Endothelial cell of umbilical vein (primary cell): Measurements from ENCODE around the gene C19orf44. TPM values are rescaled to one million over a fixed set of nuclear protein-coding genes. Genes with fewer than 3 reads are reported as not detected.

Experiments used
- BruUV-seq: library from RNA; stranded (reverse); fragments of 400-500 nt; replicated peaks from 2 replicates; lab custom pipeline; 2021; lab: Mats Ljungman, UMichigan
- CTCF ChIA-PET: fragments of 300-600, 350-600 bp; sonication (Branson Sonifier 250); formaldehyde crosslinking; loops from one replicate; lab custom pipeline; 2021; ENCODE audit warnings: antibody characterized with exemption, inconsistent platforms; lab: Charles Lee
- POLR2A ChIA-PET: fragments of 300-600, 350-600 bp; sonication (Branson Sonifier 250); formaldehyde crosslinking; loops from one replicate; lab custom pipeline; 2021; ENCODE audit warnings: antibody characterized with exemption, inconsistent platforms; lab: Charles Lee
- DNase-seq: peaks from one replicate; pipeline ENCODE4 v3.0.0-alpha.2; 2011; ENCODE audit warnings: low read depth, low spot score
- FAIRE-seq: peaks from 2 replicates; lab custom pipeline; 2011; peaks lifted over from hg19 to GRCh38; lab: Jason Lieb, UNC
- H2AFZ ChIP-seq: 2 replicates; pipeline ENCODE4 v1.6.0; 2012; ENCODE audit warnings: low read depth, low read length, control low read depth, inconsistent platforms
- H3K27ac ChIP-seq: 2 replicates; pipeline ENCODE4 v1.5.1; 2011; ENCODE audit warnings: low read depth, mild to moderate bottlenecking, control low read depth, low read length, moderate library complexity; ENCODE audit not compliant: insufficient read depth
- H3K27me3 ChIP-seq, 2 experiments: 2 replicates each; pipeline versions ENCODE4 v1.6.0 to v1.6.1; 2011; ENCODE audit warnings: low read length in 2 of 2, mixed read lengths in 1 of 2; ENCODE audit not compliant: control insufficient read depth in 2 of 2, insufficient read depth in 2 of 2
- H3K36me3 ChIP-seq, 2 experiments: 2 replicates in 1 of 2; 3 replicates in 1 of 2; pipeline ENCODE4 v1.5.1; 2011; ENCODE audit warnings: low read length in 2 of 2, mild to moderate bottlenecking in 1 of 2, moderate library complexity in 1 of 2; ENCODE audit not compliant: control insufficient read depth in 2 of 2, insufficient read depth in 2 of 2; ENCODE audit errors: extremely low read depth in 1 of 2
- H3K4me1 ChIP-seq: 3 replicates; pipeline ENCODE4 v1.5.1; 2011; ENCODE audit warnings: mild to moderate bottlenecking, low read length; ENCODE audit not compliant: control insufficient read depth, insufficient read depth; ENCODE audit errors: extremely low read depth
- H3K4me2 ChIP-seq: 2 replicates; pipeline ENCODE4 v1.6.1; 2011; ENCODE audit warnings: low read length, control low read depth, mixed read lengths; ENCODE audit not compliant: insufficient read depth
- H3K4me3 ChIP-seq, 3 experiments: fragments of 200-600 bp in 1 of 3; sonication (generic), shearing (Covaris generic) in 1 of 3; replicated peaks in 1 of 3; 2 replicates each; pipeline ENCODE4 v1.5.1; 2011 to 2016; ENCODE audit warnings: control low read depth in 3 of 3, low read length in 3 of 3, mild to moderate bottlenecking in 2 of 3, inconsistent platforms in 1 of 3, low read depth in 1 of 3, moderate library complexity in 1 of 3; ENCODE audit not compliant: insufficient read depth in 1 of 3
- H3K79me2 ChIP-seq: 2 replicates; pipeline ENCODE4 v1.6.0; 2012; ENCODE audit warnings: low read length, inconsistent platforms; ENCODE audit not compliant: control insufficient read depth, insufficient read depth
- H3K9ac ChIP-seq: replicated peaks from 2 replicates; pipeline ENCODE3; 2011; ENCODE audit warnings: low read length, control low read depth; ENCODE audit not compliant: insufficient read depth; ENCODE audit errors: extremely low read depth
- H3K9me1 ChIP-seq: replicated peaks from 3 replicates; pipeline ENCODE4 v1.6.0; 2011; ENCODE audit warnings: mild to moderate bottlenecking, low read length; ENCODE audit not compliant: control insufficient read depth, insufficient read depth; ENCODE audit errors: extremely low read depth
- H3K9me3 ChIP-seq: replicated peaks from 2 replicates; pipeline ENCODE4 v1.5.1; 2012; ENCODE audit warnings: low read length, inconsistent platforms; ENCODE audit not compliant: control insufficient read depth, insufficient read depth
- H4K20me1 ChIP-seq: replicated peaks from 2 replicates; pipeline ENCODE3; 2011; ENCODE audit warnings: mild to moderate bottlenecking, low read length; ENCODE audit not compliant: control insufficient read depth, insufficient read depth; ENCODE audit errors: extremely low read depth
- EZH2 ChIP-seq: IDR thresholded peaks from 2 replicates; pipeline ENCODE4 v1.6.1; 2012; ENCODE audit warnings: borderline replicate concordance, low read depth, mild to moderate bottlenecking, moderate library complexity, low read length, inconsistent platforms; ENCODE audit not compliant: severe bottlenecking
- FOS ChIP-seq: IDR thresholded peaks from 2 replicates; pipeline ENCODE4 v1.6.1; 2011; ENCODE audit warnings: mild to moderate bottlenecking, low read length, moderate library complexity, borderline replicate concordance; ENCODE audit not compliant: insufficient read depth
- GATA2 ChIP-seq: IDR thresholded peaks from 2 replicates; pipeline ENCODE4 v1.7.0; 2011; ENCODE audit warnings: low read depth, mild to moderate bottlenecking, moderate library complexity, mixed read lengths, low read length; ENCODE audit not compliant: insufficient read length, insufficient read depth
- JUN ChIP-seq: IDR thresholded peaks from 2 replicates; pipeline ENCODE4 v1.6.1; 2011; ENCODE audit warnings: borderline replicate concordance, low read depth; ENCODE audit not compliant: insufficient read length, insufficient read depth
- MYC ChIP-seq: IDR thresholded peaks from one replicate; pipeline ENCODE4 v1.6.1; 2011; ENCODE audit warnings: mild to moderate bottlenecking, low read depth, low read length
- POLR2A ChIP-seq: IDR thresholded peaks from 2 replicates; pipeline ENCODE4 v1.6.1; 2012; ENCODE audit warnings: low read depth, mild to moderate bottlenecking, control low read depth, low read length
- POLR2AphosphoS5 ChIP-seq: IDR thresholded peaks from 2 replicates; pipeline ENCODE4 v1.6.1; 2012; ENCODE audit warnings: low read depth, mild to moderate bottlenecking, control low read depth, low read length, moderate library complexity; ENCODE audit not compliant: insufficient read depth
- dilution Hi-C: fragments of 300-500 bp; cut with MboI; formaldehyde crosslinking; loops from one replicate; pipeline ENCODE4 v1.15.0; 2019; ENCODE audit warnings: low sequenced_read_pairs; ENCODE audit not compliant: extremely low pct_ligation_motif_present
- intact Hi-C: fragments of 100-400 bp; cut with micrococcal nuclease; formaldehyde crosslinking; loops from one replicate; pipeline ENCODE4 v1.10.0; 2022
- polyA plus RNA-seq, 4 experiments: library from polyadenylated mRNA; depleted of rRNA in 3 of 4; stranded (reverse) in 3 of 4; unstranded in 1 of 4; fragments of >200 nt; gene quantifications; 2 replicates each; pipeline versions ENCODE4 v1.2.1 to v1.2.3, GENCODE V29; 2011 to 2012; ENCODE audit warnings: missing spikeins in 1 of 4
- total RNA-seq: library from RNA; stranded (reverse); gene quantifications from 2 replicates; pipeline ENCODE4 v1.2.3, GENCODE V29; 2021
- TF ChIP-seq, protein P1 (sequence below): IDR thresholded peaks from 2 replicates; pipeline ENCODE4 v1.6.1; 2011; ENCODE audit not compliant: insufficient read depth, insufficient read length
- TF ChIP-seq, protein P2 (sequence below), 2 donors: IDR thresholded peaks; 1 replicate in 1 of 2; 2 replicates in 1 of 2; pipeline ENCODE4 v1.5.1; 2011; ENCODE audit warnings: low read length in 2 of 2, mild to moderate bottlenecking in 2 of 2, moderate library complexity in 2 of 2, control low read depth in 1 of 2, inconsistent platforms in 1 of 2, low read depth in 1 of 2; ENCODE audit not compliant: insufficient read depth in 1 of 2; ENCODE audit errors: extremely low read depth in 1 of 2

Gene C19orf44
- total and polyA plus RNA-seq, 2 donors (not counting 3 experiments of a cell fraction or from before 2014, with no cell fraction given) = 3.5 to 4.3 TPM

DNA sequence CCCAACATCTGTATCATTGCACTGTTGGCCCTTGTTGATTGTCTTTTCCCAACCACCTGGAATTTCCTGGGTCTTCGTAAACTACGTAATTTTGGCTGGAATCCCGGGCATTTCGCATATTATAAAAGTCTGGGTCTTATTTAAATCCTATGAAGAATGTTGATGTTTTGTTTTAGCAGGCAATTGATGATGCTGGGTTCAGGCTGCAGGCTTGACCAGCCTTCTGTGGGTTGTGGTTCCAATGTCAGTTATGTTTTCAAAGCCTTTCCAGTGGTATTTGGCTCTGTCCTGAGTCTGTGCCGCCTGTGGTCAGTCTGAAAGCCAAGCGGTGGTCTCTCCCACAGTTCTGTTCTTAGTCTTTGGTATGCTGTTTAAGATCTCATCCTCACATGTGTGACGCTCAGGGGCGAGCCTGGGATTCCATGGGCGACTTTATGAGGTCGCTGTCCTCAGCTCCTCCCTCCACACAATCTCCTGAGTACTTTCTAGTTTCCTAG, 63.6 kb downstream of the C19orf44 start:
- CTCF ChIA-PET = no interaction called here
- TF ChIP-seq POLR2A (no peak), MYC (no peak), POLR2AphosphoS5 (no peak), EZH2 (no peak), FOS (no peak), GATA2 (no peak), JUN (no peak)
- TF ChIP-seq, protein P1, sequence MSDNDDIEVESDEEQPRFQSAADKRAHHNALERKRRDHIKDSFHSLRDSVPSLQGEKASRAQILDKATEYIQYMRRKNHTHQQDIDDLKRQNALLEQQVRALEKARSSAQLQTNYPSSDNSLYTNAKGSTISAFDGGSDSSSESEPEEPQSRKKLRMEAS = no peak
- TF ChIP-seq, protein P2, sequence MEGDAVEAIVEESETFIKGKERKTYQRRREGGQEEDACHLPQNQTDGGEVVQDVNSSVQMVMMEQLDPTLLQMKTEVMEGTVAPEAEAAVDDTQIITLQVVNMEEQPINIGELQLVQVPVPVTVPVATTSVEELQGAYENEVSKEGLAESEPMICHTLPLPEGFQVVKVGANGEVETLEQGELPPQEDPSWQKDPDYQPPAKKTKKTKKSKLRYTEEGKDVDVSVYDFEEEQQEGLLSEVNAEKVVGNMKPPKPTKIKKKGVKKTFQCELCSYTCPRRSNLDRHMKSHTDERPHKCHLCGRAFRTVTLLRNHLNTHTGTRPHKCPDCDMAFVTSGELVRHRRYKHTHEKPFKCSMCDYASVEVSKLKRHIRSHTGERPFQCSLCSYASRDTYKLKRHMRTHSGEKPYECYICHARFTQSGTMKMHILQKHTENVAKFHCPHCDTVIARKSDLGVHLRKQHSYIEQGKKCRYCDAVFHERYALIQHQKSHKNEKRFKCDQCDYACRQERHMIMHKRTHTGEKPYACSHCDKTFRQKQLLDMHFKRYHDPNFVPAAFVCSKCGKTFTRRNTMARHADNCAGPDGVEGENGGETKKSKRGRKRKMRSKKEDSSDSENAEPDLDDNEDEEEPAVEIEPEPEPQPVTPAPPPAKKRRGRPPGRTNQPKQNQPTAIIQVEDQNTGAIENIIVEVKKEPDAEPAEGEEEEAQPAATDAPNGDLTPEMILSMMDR (IDR thresholded peaks at IDR 0.05; ENCODE audit: extremely low read depth in 1 of 2, insufficient read depth in 1 of 2, low read depth in 1 of 2, low read length in 2 of 2) = no peak
- Histone ChIP-seq H3K36me3 (peaks cover 15 to 30% of the 10 kb centered on the region in 2 experiments), H4K20me1 (no peaks in the 10 kb centered on the region), H3K79me2 (no peaks in the 10 kb centered on the region), H3K9me1 (no peaks in the 10 kb centered on the region), H3K4me3 (no peak overlapping the region), H2AFZ (no peak overlapping the region), H3K4me2 (no peak overlapping the region), H3K9ac (no peak overlapping the region), H3K9me3 (no peaks in the 10 kb centered on the region), H3K27ac (no peak overlapping the region), H3K4me1 (no peaks in the 10 kb centered on the region), H3K27me3 (no peaks in the 10 kb centered on the region)
- FAIRE-seq (no peak), DNase-seq (peak; percentile 12)
- intact Hi-C loops (no loop called here), dilution Hi-C loops (no loop called here)
- BruUV-seq = no TSS peak
- POLR2A ChIA-PET = no interaction called here
